Measurements from ENCODE around the gene SAMD14.

The SAMD14 gene

GRCh38 chr17:50148226-50149090 lies 18.5 kb upstream of the SAMD14 start:
- peak in 2 of 4 experiments; percentile 70 to 82 for DNase-seq (ENCODE audit: low read depth in 4 of 4, low spot score in 1 of 4)

- no peak for DNase-seq (ENCODE audit: low read depth in 4 of 4, low spot score in 1 of 4)
Measured at GRCh38 chr17:50147841-50148225, 17.9 kb upstream of the SAMD14 start.

- DNase-seq (ENCODE audit: low read depth in 4 of 4, low spot score in 1 of 4), result no peak
Measured at GRCh38 chr17:50146927-50147665, 17.1 kb upstream of the SAMD14 start.

- DNase-seq (ENCODE audit: low read depth in 4 of 4, low spot score in 1 of 4), result no peak
Measured at GRCh38 chr17:50146230-50146926, 16.4 kb upstream of the SAMD14 start.

- no peak for DNase-seq (ENCODE audit: low read depth in 4 of 4, low spot score in 1 of 4)
Measured at GRCh38 chr17:50145532-50146229, 15.7 kb upstream of the SAMD14 start.

- no peak for DNase-seq (ENCODE audit: low read depth in 4 of 4, low spot score in 1 of 4)
Measured at GRCh38 chr17:50144845-50145531, 15.0 kb upstream of the SAMD14 start.

GRCh38 chr17:50144355-50144754 lies 14.4 kb upstream of the SAMD14 start:
- DNase-seq (ENCODE audit: low read depth in 4 of 4, low spot score in 1 of 4), result no peak

- no peak for DNase-seq (ENCODE audit: low read depth in 4 of 4, low spot score in 1 of 4)
Measured at GRCh38 chr17:50143461-50144176, 13.7 kb upstream of the SAMD14 start.

- DNase-seq (ENCODE audit: low read depth in 4 of 4, low spot score in 1 of 4), result no peak
Measured at GRCh38 chr17:50141745-50142110, 11.8 kb upstream of the SAMD14 start.

GRCh38 chr17:50141026-50141744 lies 11.2 kb upstream of the SAMD14 start:
- no peak for DNase-seq (ENCODE audit: low read depth in 4 of 4, low spot score in 1 of 4)

- DNase-seq (ENCODE audit: low read depth in 4 of 4, low spot score in 1 of 4), result peak; percentile 57 to 75 (median 66)
Measured at GRCh38 chr17:50139950-50140885, 10.3 kb upstream of the SAMD14 start.

- no peak for DNase-seq (ENCODE audit: low read depth in 4 of 4, low spot score in 1 of 4)
Measured at GRCh38 chr17:50139185-50139783, 9.3 kb upstream of the SAMD14 start.

- no peak for DNase-seq (ENCODE audit: low read depth in 4 of 4, low spot score in 1 of 4)
Measured at GRCh38 chr17:50137042-50137441, 7.1 kb upstream of the SAMD14 start.

- no peak for DNase-seq (ENCODE audit: low read depth in 4 of 4, low spot score in 1 of 4)
Measured at GRCh38 chr17:50136096-50136687, 6.2 kb upstream of the SAMD14 start.

- DNase-seq (ENCODE audit: low read depth in 4 of 4, low spot score in 1 of 4), result no peak
Measured at GRCh38 chr17:50135316-50136095, 5.5 kb upstream of the SAMD14 start.

GRCh38 chr17:50134206-50135110 lies 4.5 kb upstream of the SAMD14 start:
- DNase-seq (ENCODE audit: low read depth in 4 of 4, low spot score in 1 of 4), result no peak

All from stimulated activated CD4-positive, alpha-beta T cell treated with anti-CD3 and anti-CD28 coated beads, Interleukin-1b, Interleukin-23, amount 100 ng/mL, for 24 hours (primary cell).